Endodermal cell (in vitro differentiated cells): ENCODE results near the gene CERS6. TPM values are rescaled to one million over a fixed set of nuclear protein-coding genes. Genes with fewer than 3 reads are reported as not detected.

Experiments used
- DNase-seq: peaks from one replicate; pipeline ENCODE4 v3.0.0-alpha.2; 2017
- H3K27ac ChIP-seq: 2 replicates; pipeline ENCODE4 v1.5.1; 2013; ENCODE audit warnings: mild to moderate bottlenecking, low read depth, low read length, moderate library complexity
- H3K27me3 ChIP-seq: 2 replicates; pipeline ENCODE4 v1.6.1; 2013; ENCODE audit warnings: mild to moderate bottlenecking, low read length, moderate library complexity; ENCODE audit not compliant: insufficient read depth, control insufficient read depth, poor library complexity, severe bottlenecking
- H3K36me3 ChIP-seq: 2 replicates; pipeline ENCODE4 v1.7.0; 2013; ENCODE audit warnings: mild to moderate bottlenecking, low read length, moderate library complexity; ENCODE audit not compliant: control insufficient read depth, insufficient read depth
- H3K4me1 ChIP-seq: one replicate; pipeline ENCODE4 v1.7.0; 2013; ENCODE audit warnings: low read length; ENCODE audit not compliant: control insufficient read depth, insufficient read depth
- H3K4me3 ChIP-seq: 2 replicates; pipeline ENCODE4 v1.5.1; 2013; ENCODE audit warnings: mild to moderate bottlenecking, low read length, moderate library complexity
- H3K9ac ChIP-seq: 2 replicates; pipeline ENCODE4 v1.6.1; 2013; ENCODE audit warnings: mild to moderate bottlenecking, low read length, moderate library complexity; ENCODE audit not compliant: poor library complexity, severe bottlenecking; ENCODE audit errors: extremely low read depth
- H3K9me3 ChIP-seq: 2 replicates; pipeline ENCODE4 v1.6.1; 2013; ENCODE audit warnings: mild to moderate bottlenecking, low read length, moderate library complexity; ENCODE audit not compliant: control insufficient read depth
- H3K27ac Mint-ChIP-seq: 2 replicates; pipeline ENCODE4 v1.8.0; 2020; ENCODE audit warnings: mixed read lengths
- H3K27me3 Mint-ChIP-seq: 2 replicates; pipeline ENCODE4 v1.8.0; 2021; ENCODE audit warnings: mild to moderate bottlenecking, mixed read lengths; ENCODE audit not compliant: insufficient read depth
- H3K36me3 Mint-ChIP-seq: 2 replicates; pipeline ENCODE4 v1.8.0; 2020; ENCODE audit warnings: low read depth, mixed read lengths
- H3K4me1 Mint-ChIP-seq: 2 replicates; pipeline ENCODE4 v1.8.0; 2020; ENCODE audit warnings: mixed read lengths
- H3K4me3 Mint-ChIP-seq: 2 replicates; pipeline ENCODE4 v1.8.0; 2020; ENCODE audit warnings: mild to moderate bottlenecking, moderate library complexity, mixed read lengths
- H3K9me3 Mint-ChIP-seq: 2 replicates; pipeline ENCODE4 v1.8.0; 2020; ENCODE audit warnings: mild to moderate bottlenecking, mixed read lengths
- WGBS, 2 experiments: methylation state at CpG; one replicate each; pipeline versions ENCODE4 v1.1.5 to v1.1.7; 2013; ENCODE audit warnings: missing lambda C conversion rate in 2 of 2, mixed read lengths in 1 of 2; ENCODE audit not compliant: insufficient coverage in 1 of 2, insufficient read length in 1 of 2; 5-methylcytosine and 5-hydroxymethylcytosine counted together
- total RNA-seq, 2 donors: library from RNA; stranded (reverse); fragmentation: NEBNext Ultra II Directional in 1 of 2; extraction: Animal tissue kit (Norgen Biotek cat#: 25700) in 1 of 2; gene quantifications; 2 replicates in 1 of 2; 3 replicates in 1 of 2; pipeline ENCODE4 v1.2.1, GENCODE V29; 2021
- TF ChIP-seq, protein P1 (sequence below): fragments of 200-600 bp; sonication (generic); conservative IDR thresholded peaks from 2 replicates; pipeline ENCODE4 v1.5.0; 2021; ENCODE audit warnings: antibody characterized with exemption, mild to moderate bottlenecking

Gene CERS6
- total RNA-seq, 2 donors from 2014 or later, result 41.3 to 52.0 TPM

DNA sequence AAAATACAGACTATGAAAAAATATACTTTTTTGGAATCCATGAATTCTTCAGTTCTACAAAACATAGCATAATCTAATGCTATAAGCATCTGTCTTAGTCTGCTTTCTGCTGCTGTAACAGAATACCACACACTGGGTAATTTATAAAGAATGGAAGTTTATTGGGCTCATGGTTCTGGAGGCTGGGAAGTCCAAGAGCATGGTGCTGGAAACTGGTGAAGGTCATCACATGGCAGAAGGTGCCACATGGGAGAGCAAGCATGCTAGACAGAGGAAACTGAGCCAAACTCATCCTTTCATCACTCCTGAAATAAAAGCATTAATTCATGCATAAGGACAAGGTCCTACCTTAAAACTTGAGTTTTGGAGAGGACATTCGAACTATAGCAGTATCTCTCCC lies 319.8 kb downstream of the CERS6 start:
- H3K36me3 Mint-ChIP-seq, result peaks cover 10% of the 10 kb centered on the region
- H3K9me3 Mint-ChIP-seq, result peaks cover 5% of the 10 kb centered on the region
- no peaks in the 10 kb centered on the region for H3K27me3 Mint-ChIP-seq
- Histone ChIP-seq H3K9me3 (peaks cover 20% of the 10 kb centered on the region), H3K4me3 (no peak overlapping the region), H3K36me3 (peaks cover 15% of the 10 kb centered on the region), H3K9ac (no peak overlapping the region), H3K27me3 (no peaks in the 10 kb centered on the region), H3K27ac (no peak overlapping the region), H3K4me1 (no peaks in the 10 kb centered on the region)
- WGBS, 2 experiments, result 40 to 62% methylated on average over 1 of the region's 1 CpG
- H3K4me1 Mint-ChIP-seq, result peaks cover 15% of the 10 kb centered on the region
- no peak for DNase-seq
- H3K4me3 Mint-ChIP-seq, result no peak overlapping the region
- H3K27ac Mint-ChIP-seq, result no peak overlapping the region
- TF ChIP-seq, protein P1, sequence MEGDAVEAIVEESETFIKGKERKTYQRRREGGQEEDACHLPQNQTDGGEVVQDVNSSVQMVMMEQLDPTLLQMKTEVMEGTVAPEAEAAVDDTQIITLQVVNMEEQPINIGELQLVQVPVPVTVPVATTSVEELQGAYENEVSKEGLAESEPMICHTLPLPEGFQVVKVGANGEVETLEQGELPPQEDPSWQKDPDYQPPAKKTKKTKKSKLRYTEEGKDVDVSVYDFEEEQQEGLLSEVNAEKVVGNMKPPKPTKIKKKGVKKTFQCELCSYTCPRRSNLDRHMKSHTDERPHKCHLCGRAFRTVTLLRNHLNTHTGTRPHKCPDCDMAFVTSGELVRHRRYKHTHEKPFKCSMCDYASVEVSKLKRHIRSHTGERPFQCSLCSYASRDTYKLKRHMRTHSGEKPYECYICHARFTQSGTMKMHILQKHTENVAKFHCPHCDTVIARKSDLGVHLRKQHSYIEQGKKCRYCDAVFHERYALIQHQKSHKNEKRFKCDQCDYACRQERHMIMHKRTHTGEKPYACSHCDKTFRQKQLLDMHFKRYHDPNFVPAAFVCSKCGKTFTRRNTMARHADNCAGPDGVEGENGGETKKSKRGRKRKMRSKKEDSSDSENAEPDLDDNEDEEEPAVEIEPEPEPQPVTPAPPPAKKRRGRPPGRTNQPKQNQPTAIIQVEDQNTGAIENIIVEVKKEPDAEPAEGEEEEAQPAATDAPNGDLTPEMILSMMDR, result no peak

DNA sequence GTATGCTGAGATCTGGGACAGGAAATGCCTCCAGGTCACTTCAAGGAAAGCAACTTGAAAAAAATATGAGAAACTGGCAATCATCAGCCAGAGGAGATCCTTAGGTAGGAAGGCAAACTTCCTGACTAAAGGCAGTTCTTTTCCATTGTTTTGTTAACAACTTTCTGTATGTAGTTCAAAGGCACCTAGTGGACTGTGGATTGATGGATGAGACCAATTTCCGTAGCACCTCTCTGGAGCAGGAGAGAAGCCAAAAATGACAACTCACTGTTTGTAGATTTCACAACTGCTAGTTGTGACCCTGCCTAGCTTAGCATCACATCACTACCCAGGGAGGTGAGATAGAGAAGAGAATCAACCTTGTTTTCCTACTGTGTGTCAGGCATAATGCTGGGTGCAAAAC lies 324.6 kb downstream of the CERS6 start:
- H3K36me3 Mint-ChIP-seq, result peaks cover 5% of the 10 kb centered on the region
- Histone ChIP-seq H3K4me1 (no peaks in the 10 kb centered on the region), H3K9me3 (peaks cover 11% of the 10 kb centered on the region), H3K4me3 (no peak overlapping the region), H3K27me3 (no peaks in the 10 kb centered on the region), H3K9ac (no peak overlapping the region), H3K27ac (no peak overlapping the region), H3K36me3 (peaks cover under 1% of the 10 kb centered on the region)
- no peak for DNase-seq
- whole genome bisulfite sequencing, 2 experiments, result 88 to 100% methylated on average over 1 of the region's 1 CpG
- H3K4me1 Mint-ChIP-seq, result peaks cover 13% of the 10 kb centered on the region
- TF ChIP-seq, protein P1, result no peak
- H3K9me3 Mint-ChIP-seq, result peaks cover 3% of the 10 kb centered on the region
- H3K4me3 Mint-ChIP-seq, result no peak overlapping the region
- no peaks in the 10 kb centered on the region for H3K27me3 Mint-ChIP-seq
- no peak overlapping the region for H3K27ac Mint-ChIP-seq

DNA sequence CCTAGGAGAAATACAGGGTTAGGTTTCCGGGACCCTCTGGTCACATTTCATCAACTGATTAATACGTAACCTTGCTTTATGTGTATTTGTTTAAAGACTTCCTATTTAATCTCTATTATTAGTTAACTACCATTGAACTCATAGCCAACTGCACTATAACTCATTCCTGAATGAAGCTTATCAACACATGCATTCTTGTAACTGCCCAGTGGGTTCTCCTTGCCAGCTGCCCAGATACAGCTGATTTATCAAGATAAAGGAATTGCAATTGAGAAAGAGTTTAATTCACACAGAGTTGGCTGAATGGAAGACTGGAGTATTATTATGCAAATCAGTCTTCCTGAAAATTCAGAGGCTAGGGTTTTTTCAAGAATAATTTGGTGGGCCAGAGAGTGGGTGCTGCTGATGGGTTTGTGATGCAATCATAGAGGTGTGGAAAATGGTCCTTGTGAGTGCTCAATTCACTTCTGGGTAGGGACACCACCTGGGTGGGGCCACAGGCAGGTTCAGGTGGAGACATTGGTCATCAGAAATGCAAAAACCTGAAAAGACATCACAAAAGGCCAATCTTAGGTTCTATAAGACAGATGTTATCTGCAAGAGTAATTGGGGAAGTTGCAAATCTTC lies 325.2 kb downstream of the CERS6 start:
- Histone ChIP-seq H3K9ac (no peak overlapping the region), H3K4me1 (no peaks in the 10 kb centered on the region), H3K27me3 (no peaks in the 10 kb centered on the region), H3K36me3 (no peaks in the 10 kb centered on the region), H3K9me3 (peaks cover 5% of the 10 kb centered on the region), H3K4me3 (no peak overlapping the region), H3K27ac (no peak overlapping the region)
- TF ChIP-seq, protein P1, result no peak
- DNase-seq, result no peak
- no peak overlapping the region for H3K27ac Mint-ChIP-seq
- no peaks in the 10 kb centered on the region for H3K27me3 Mint-ChIP-seq
- H3K36me3 Mint-ChIP-seq, result no peaks in the 10 kb centered on the region
- 100% methylated on average over 1 of the region's 2 CpGs; no CpG with 5 or more reads in 1 of the 2 experiments for WGBS, 2 experiments
- peaks cover 13% of the 10 kb centered on the region for H3K4me1 Mint-ChIP-seq
- no peaks in the 10 kb centered on the region for H3K9me3 Mint-ChIP-seq
- H3K4me3 Mint-ChIP-seq, result no peak overlapping the region
